IPS-18c (cell line): ENCODE measurements around the gene NAT10.

Experiments
- H3K4me3 ChIP-seq: 2 replicates; pipeline ENCODE4 v1.7.0; 2013; ENCODE audit warnings: low read depth, mild to moderate bottlenecking, low read length, moderate library complexity; ENCODE audit not compliant: insufficient read depth
- H3K9me3 ChIP-seq: one replicate; pipeline ENCODE4 v1.6.1; 2013; ENCODE audit warnings: mild to moderate bottlenecking, low read length, moderate library complexity; ENCODE audit not compliant: control insufficient read depth, insufficient read depth

The NAT10 gene

GRCh38 chr11:34158661-34159060, 53.2 kb downstream of the NAT10 start:
- no peak overlapping the region for H3K4me3 ChIP-seq
- H3K9me3 ChIP-seq: no peaks in the 10 kb centered on the region

- no peaks in the 10 kb centered on the region for H3K9me3 ChIP-seq
- H3K4me3 ChIP-seq: no peak overlapping the region
Measured at GRCh38 chr11:34160049-34160721, 54.8 kb downstream of the NAT10 start.

- Histone ChIP-seq H3K9me3 (no peaks in the 10 kb centered on the region), H3K4me3 (no peak overlapping the region)
Measured at GRCh38 chr11:34160791-34161190, 55.4 kb downstream of the NAT10 start.

- H3K4me3 ChIP-seq: no peak overlapping the region
- H3K9me3 ChIP-seq: no peaks in the 10 kb centered on the region
Measured at GRCh38 chr11:34161361-34161760, 55.9 kb downstream of the NAT10 start.

GRCh38 chr11:34161812-34162492, 56.5 kb downstream of the NAT10 start:
- Histone ChIP-seq H3K4me3 (no peak overlapping the region), H3K9me3 (no peaks in the 10 kb centered on the region)

GRCh38 chr11:34162493-34162820, 57.0 kb downstream of the NAT10 start:
- H3K9me3 ChIP-seq: peaks cover 2% of the 10 kb centered on the region
- H3K4me3 ChIP-seq: no peak overlapping the region

- no peak overlapping the region for H3K4me3 ChIP-seq
- H3K9me3 ChIP-seq: peaks cover 2% of the 10 kb centered on the region
Measured at GRCh38 chr11:34162856-34163255, 57.4 kb downstream of the NAT10 start.

- Histone ChIP-seq H3K9me3 (peaks cover 2% of the 10 kb centered on the region), H3K4me3 (no peak overlapping the region)
Measured at GRCh38 chr11:34165121-34165520, 59.7 kb downstream of the NAT10 start.

- peaks cover 2% of the 10 kb centered on the region for H3K9me3 ChIP-seq
- H3K4me3 ChIP-seq: no peak overlapping the region
Measured at GRCh38 chr11:34165786-34166555, 60.5 kb downstream of the NAT10 start.

- Histone ChIP-seq H3K4me3 (no peak overlapping the region), H3K9me3 (peaks cover 2% of the 10 kb centered on the region)
Measured at GRCh38 chr11:34166806-34167740, 61.6 kb downstream of the NAT10 start.

GRCh38 chr11:34167961-34168360, 62.5 kb downstream of the NAT10 start:
- Histone ChIP-seq H3K9me3 (peaks cover 2% of the 10 kb centered on the region), H3K4me3 (no peak overlapping the region)

- Histone ChIP-seq H3K9me3 (peaks cover 2% of the 10 kb centered on the region), H3K4me3 (no peak overlapping the region)
Measured at GRCh38 chr11:34168642-34169420, 63.4 kb downstream of the NAT10 start.

GRCh38 chr11:34169686-34170085, 64.3 kb downstream of the NAT10 start:
- H3K9me3 ChIP-seq: peaks cover 2% of the 10 kb centered on the region
- no peak overlapping the region for H3K4me3 ChIP-seq

GRCh38 chr11:34173050-34173449, 67.6 kb downstream of the NAT10 start:
- Histone ChIP-seq H3K9me3 (no peaks in the 10 kb centered on the region), H3K4me3 (no peak overlapping the region)

GRCh38 chr11:34174412-34175041, 69.1 kb downstream of the NAT10 start:
- peaks cover 2% of the 10 kb centered on the region for H3K9me3 ChIP-seq
- H3K4me3 ChIP-seq: peak overlapping the region; percentile 40; the same call in 1 of the 2 replicates
